HFFc6 (cell line): ENCODE results near the gene GON4L. TPM values are rescaled to one million over a fixed set of nuclear protein-coding genes. Genes with fewer than 3 reads are reported as not detected.

ENCODE experiments used
- DNase-seq: peaks from one replicate; pipeline ENCODE4 v3.0.0-alpha.2; 2018
- H3K27ac Mint-ChIP-seq: 2 replicates; pipeline ENCODE4 v1.8.0; 2020; ENCODE audit warnings: mild to moderate bottlenecking, mixed read lengths
- H3K27me3 Mint-ChIP-seq: 2 replicates; pipeline ENCODE4 v1.8.0; 2021; ENCODE audit warnings: mild to moderate bottlenecking, moderate library complexity, mixed read lengths; ENCODE audit not compliant: insufficient read depth
- H3K36me3 Mint-ChIP-seq: 2 replicates; pipeline ENCODE4 v1.8.0; 2021; ENCODE audit warnings: low read depth, mixed read lengths
- H3K4me1 Mint-ChIP-seq: 2 replicates; pipeline ENCODE4 v1.8.0; 2020; ENCODE audit warnings: low read depth, mixed read lengths
- H3K4me3 Mint-ChIP-seq: 2 replicates; pipeline ENCODE4 v1.8.0; 2020; ENCODE audit warnings: mild to moderate bottlenecking, moderate library complexity, mixed read lengths
- H3K9me3 Mint-ChIP-seq: 2 replicates; pipeline ENCODE4 v1.8.0; 2020; ENCODE audit warnings: mild to moderate bottlenecking, mixed read lengths
- long read RNA-seq: library from polyadenylated mRNA; unstranded; transcript quantifications from one replicate; pipeline ENCODE4 v2.0.0, GENCODE V29; 2019
- total RNA-seq, 6 experiments: library from RNA; stranded (reverse); fragmentation: NEBNext Ultra II Directional; extraction: Animal tissue kit (Norgen Biotek cat#: 25700); gene quantifications; 2 replicates in 1 of 6; 3 replicates in 5 of 6; pipeline ENCODE4 v1.2.3, GENCODE V29; 2021
- TF ChIP-seq, protein P1 (sequence below): fragments of 200-600 bp; sonication (generic); IDR thresholded peaks from 2 replicates; pipeline ENCODE4 v1.5.0; 2021; ENCODE audit warnings: antibody characterized with exemption, mild to moderate bottlenecking

The GON4L gene, protein sequence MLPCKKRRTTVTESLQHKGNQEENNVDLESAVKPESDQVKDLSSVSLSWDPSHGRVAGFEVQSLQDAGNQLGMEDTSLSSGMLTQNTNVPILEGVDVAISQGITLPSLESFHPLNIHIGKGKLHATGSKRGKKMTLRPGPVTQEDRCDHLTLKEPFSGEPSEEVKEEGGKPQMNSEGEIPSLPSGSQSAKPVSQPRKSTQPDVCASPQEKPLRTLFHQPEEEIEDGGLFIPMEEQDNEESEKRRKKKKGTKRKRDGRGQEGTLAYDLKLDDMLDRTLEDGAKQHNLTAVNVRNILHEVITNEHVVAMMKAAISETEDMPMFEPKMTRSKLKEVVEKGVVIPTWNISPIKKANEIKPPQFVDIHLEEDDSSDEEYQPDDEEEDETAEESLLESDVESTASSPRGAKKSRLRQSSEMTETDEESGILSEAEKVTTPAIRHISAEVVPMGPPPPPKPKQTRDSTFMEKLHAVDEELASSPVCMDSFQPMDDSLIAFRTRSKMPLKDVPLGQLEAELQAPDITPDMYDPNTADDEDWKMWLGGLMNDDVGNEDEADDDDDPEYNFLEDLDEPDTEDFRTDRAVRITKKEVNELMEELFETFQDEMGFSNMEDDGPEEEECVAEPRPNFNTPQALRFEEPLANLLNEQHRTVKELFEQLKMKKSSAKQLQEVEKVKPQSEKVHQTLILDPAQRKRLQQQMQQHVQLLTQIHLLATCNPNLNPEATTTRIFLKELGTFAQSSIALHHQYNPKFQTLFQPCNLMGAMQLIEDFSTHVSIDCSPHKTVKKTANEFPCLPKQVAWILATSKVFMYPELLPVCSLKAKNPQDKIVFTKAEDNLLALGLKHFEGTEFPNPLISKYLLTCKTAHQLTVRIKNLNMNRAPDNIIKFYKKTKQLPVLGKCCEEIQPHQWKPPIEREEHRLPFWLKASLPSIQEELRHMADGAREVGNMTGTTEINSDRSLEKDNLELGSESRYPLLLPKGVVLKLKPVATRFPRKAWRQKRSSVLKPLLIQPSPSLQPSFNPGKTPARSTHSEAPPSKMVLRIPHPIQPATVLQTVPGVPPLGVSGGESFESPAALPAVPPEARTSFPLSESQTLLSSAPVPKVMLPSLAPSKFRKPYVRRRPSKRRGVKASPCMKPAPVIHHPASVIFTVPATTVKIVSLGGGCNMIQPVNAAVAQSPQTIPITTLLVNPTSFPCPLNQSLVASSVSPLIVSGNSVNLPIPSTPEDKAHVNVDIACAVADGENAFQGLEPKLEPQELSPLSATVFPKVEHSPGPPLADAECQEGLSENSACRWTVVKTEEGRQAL (N-terminal part only)
- 10 to 100 TPM; 24.2 to 31.3 (median 28.6) TPM for total RNA-seq
- long read RNA-seq, partial matches to known transcripts = 4 of 6 reads
- long read RNA-seq, other reads (novel, unspliced or antisense) = 2 of 6 reads

DNA sequence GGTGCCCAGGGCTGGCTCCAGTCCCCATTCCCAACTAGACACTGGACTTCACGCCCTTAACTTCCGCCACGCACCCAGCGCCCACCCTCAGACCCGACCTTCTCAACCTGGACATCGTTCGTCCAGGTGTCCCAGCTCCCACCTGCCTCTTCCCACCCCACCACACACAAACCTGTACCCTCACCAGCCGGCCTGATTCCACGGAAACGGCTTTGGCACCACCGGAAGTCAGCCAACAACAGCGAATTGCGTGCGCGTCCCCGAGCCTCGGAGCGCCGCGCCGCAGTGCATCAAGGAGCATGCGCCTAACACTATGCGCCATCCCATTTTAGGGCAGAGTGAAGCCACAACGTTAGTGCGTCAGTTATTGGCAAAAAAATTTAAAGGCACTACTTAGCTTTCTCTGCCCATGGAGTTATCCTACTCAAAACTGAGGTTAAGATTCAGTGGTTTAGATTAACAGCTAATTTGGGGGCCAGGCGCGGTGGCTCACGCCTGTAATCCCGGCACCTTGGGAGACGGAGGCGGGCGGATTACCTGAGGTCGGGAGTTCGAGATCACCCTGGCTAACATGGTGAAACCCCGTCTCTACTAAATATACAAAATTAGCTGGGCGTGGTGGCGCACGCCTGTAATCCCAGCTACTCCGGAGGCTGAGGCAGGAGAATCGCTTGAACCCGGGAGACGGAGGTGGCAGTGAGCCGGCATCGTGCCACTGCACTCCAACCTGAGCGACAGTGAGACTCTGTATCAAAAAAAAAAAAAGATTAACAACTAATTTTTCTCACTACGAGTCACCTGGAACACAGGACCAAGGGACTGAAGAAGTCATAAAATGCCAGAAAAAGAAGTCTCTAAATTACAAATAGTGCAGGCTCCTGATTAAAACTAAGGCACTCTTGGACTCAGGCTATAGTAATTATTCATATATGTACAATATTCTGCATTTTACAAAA, at the start of gene GON4L:
Gene GON4L, minus strand, starts transcription at position 240 of the 956 bp plus-strand sequence. CDS start 3,434 bp downstream, outside the sequence.
- Mint-ChIP-seq H3K27me3 (no peaks in the 10 kb centered on the region; the same call in 1 of the 2 replicates), H3K4me3 (peak within 1 kb of the TSS; percentile 97), H3K27ac (peak within 1 kb of the TSS; percentile 95), H3K4me1 (peaks cover 46% of the 10 kb centered on the region), H3K36me3 (peaks cover 18% of the 10 kb centered on the region), H3K9me3 (no peaks in the 10 kb centered on the region)
- TF ChIP-seq, protein P1, sequence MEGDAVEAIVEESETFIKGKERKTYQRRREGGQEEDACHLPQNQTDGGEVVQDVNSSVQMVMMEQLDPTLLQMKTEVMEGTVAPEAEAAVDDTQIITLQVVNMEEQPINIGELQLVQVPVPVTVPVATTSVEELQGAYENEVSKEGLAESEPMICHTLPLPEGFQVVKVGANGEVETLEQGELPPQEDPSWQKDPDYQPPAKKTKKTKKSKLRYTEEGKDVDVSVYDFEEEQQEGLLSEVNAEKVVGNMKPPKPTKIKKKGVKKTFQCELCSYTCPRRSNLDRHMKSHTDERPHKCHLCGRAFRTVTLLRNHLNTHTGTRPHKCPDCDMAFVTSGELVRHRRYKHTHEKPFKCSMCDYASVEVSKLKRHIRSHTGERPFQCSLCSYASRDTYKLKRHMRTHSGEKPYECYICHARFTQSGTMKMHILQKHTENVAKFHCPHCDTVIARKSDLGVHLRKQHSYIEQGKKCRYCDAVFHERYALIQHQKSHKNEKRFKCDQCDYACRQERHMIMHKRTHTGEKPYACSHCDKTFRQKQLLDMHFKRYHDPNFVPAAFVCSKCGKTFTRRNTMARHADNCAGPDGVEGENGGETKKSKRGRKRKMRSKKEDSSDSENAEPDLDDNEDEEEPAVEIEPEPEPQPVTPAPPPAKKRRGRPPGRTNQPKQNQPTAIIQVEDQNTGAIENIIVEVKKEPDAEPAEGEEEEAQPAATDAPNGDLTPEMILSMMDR = no peak
- peak; percentile 87 for DNase-seq

DNA sequence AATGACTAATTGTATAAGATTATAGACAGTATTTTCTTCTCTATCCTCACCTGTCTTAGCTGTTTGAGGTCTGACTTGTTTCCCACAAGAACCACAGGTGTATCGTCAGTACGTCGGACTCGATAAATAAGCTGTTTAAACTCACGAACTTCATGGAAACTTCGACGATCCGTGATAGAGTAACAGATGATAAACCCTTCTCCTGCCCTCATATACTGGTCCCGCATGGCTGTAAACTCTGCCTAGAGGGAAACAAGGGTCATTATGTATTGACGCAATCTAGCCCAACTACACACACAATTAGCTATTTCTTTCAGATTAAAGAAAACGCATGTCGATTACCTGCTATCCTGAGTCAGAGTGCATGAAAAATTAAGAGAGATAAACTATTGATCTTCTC, 47.2 kb upstream of the GON4L start:
- Mint-ChIP-seq H3K27ac (no peak overlapping the region), H3K27me3 (no peaks in the 10 kb centered on the region)

DNA sequence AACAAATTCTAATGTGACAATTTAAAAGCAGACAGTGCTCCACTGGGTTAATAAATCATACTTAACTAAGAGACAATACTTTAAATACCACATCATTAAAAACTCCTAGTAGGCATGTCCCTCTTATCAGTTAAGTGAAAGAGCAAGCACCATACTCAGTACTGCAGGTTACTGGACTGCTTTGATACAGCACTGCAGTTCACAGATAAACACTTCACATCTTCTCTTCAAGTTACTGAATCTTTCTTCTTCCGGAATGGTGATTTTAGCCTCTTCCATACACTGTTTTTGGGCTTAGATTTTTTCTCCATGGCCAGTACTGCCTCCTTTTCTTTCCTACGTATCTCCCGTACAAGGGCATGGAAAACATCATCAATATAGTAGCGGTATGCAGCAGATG, 43.1 kb upstream of the GON4L start:
- TF ChIP-seq, protein P1 = no peak
- Mint-ChIP-seq H3K27ac (no peak overlapping the region), H3K4me3 (no peak overlapping the region), H3K4me1 (peaks cover 15% of the 10 kb centered on the region; the same call in 1 of the 2 replicates), H3K36me3 (peaks cover 44% of the 10 kb centered on the region), H3K27me3 (peaks cover 2% of the 10 kb centered on the region; the same call in 1 of the 2 replicates), H3K9me3 (no peaks in the 10 kb centered on the region)
- DNase-seq = no peak

More for the DNA sequence above, 47.2 kb upstream of the GON4L start:
- no peaks in the 10 kb centered on the region for H3K4me1 Mint-ChIP-seq
- peaks cover 27% of the 10 kb centered on the region for H3K36me3 Mint-ChIP-seq
- no peak for DNase-seq
- H3K9me3 Mint-ChIP-seq = no peaks in the 10 kb centered on the region
- TF ChIP-seq, protein P1 = no peak
- no peak overlapping the region for H3K4me3 Mint-ChIP-seq

DNA sequence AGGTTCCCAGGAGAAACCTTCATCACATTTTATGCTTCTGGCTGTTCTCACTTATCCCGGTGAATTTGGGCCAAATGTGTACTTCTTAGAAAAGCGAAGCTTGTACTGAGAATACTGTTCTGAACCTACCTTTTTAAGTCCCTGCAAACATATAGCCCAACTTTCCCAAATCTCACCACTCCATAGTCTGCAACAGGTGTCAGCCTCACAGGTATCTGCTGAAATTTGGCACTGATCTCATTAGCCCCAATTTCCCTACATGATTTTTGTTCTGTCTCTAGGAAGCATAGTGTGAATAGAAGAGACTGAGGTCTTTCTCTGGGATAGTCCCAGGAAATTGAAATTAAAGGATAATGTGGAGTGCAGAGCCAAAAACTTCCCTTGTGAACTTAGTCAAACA, 42.7 kb upstream of the GON4L start:
- peaks cover 42% of the 10 kb centered on the region for H3K36me3 Mint-ChIP-seq
- DNase-seq = no peak
- H3K9me3 Mint-ChIP-seq = no peaks in the 10 kb centered on the region
- TF ChIP-seq, protein P1 = no peak
- no peak overlapping the region for H3K27ac Mint-ChIP-seq
- peaks cover 2% of the 10 kb centered on the region; the same call in 1 of the 2 replicates for H3K27me3 Mint-ChIP-seq
- H3K4me3 Mint-ChIP-seq = no peak overlapping the region
- H3K4me1 Mint-ChIP-seq = peaks cover 15% of the 10 kb centered on the region; the same call in 1 of the 2 replicates
